Smooth muscle cell (in vitro differentiated cells): ENCODE measurements around the gene HHEX. TPM values are rescaled to one million over a fixed set of nuclear protein-coding genes. Genes with fewer than 3 reads are reported as not detected.
"Not testable (repeated sequence)": the region's sequence is repeated elsewhere in the genome, so short reads cannot be mapped to it uniquely, and the experiment has no call there.

Experiments used
- DNase-seq: peaks from one replicate; lab custom pipeline; 2025; ENCODE audit not compliant: unreplicated experiment; lab: John Stamatoyannopoulos, UW
- H2AFZ ChIP-seq: fragments of 200-600 bp; sonication (generic); 2 replicates; pipeline ENCODE4 v1.6.0; 2016; ENCODE audit warnings: antibody characterized with exemption, low read depth, mild to moderate bottlenecking
- H3F3A ChIP-seq: fragments of 200-600 bp; sonication (generic); 2 replicates; pipeline ENCODE4 v1.6.0; 2017; ENCODE audit warnings: antibody characterized with exemption, low read depth
- H3K27ac ChIP-seq: fragments of 200-600 bp; sonication (generic); 2 replicates; pipeline ENCODE4 v1.5.1; 2016; ENCODE audit warnings: low read depth, mild to moderate bottlenecking
- H3K27me3 ChIP-seq: fragments of 200-600 bp; sonication (generic); 2 replicates; pipeline ENCODE4 v1.6.1; 2016; ENCODE audit warnings: low read depth, mild to moderate bottlenecking
- H3K36me3 ChIP-seq: fragments of 200-600 bp; sonication (generic); 2 replicates; pipeline ENCODE4 v1.5.1; 2016; ENCODE audit warnings: low read depth
- H3K4me1 ChIP-seq: fragments of 200-600 bp; sonication (generic); 2 replicates; pipeline ENCODE4 v1.5.1; 2016; ENCODE audit warnings: low read depth
- H3K4me2 ChIP-seq: fragments of 200-600 bp; sonication (generic); 2 replicates; pipeline ENCODE4 v1.6.0; 2016; ENCODE audit warnings: mild to moderate bottlenecking
- H3K4me3 ChIP-seq: fragments of 200-600 bp; sonication (generic); 2 replicates; pipeline ENCODE4 v1.5.1; 2016; ENCODE audit warnings: mild to moderate bottlenecking
- H3K79me2 ChIP-seq: fragments of 200-600 bp; sonication (generic); 2 replicates; pipeline ENCODE4 v1.6.0; 2016; ENCODE audit warnings: low read depth, mild to moderate bottlenecking
- H3K9ac ChIP-seq: fragments of 200-600 bp; sonication (generic); 2 replicates; pipeline ENCODE4 v1.6.0; 2016; ENCODE audit warnings: low read depth
- H3K9me3 ChIP-seq: fragments of 200-600 bp; sonication (generic); replicated peaks from 2 replicates; pipeline ENCODE4 v1.5.1; 2016; ENCODE audit warnings: low read depth
- H4K20me1 ChIP-seq: fragments of 200-600 bp; sonication (generic); 2 replicates; pipeline ENCODE4 v1.6.0; 2016; ENCODE audit warnings: low read depth
- WGBS: methylation state at CpG from one replicate; pipeline ENCODE4 v1.1.7; 2016; ENCODE audit warnings: low lambda C conversion rate; 5-methylcytosine and 5-hydroxymethylcytosine counted together
- polyA plus RNA-seq: library from polyadenylated mRNA; unstranded; fragments of >200 nt; fragmentation: Nextera tagmentation; extraction: Ambion mirVana; gene quantifications from 2 replicates; pipeline ENCODE4 v1.2.1, GENCODE V29; 2016
- total RNA-seq: library from RNA; depleted of rRNA; stranded (reverse); fragments of >200 nt; gene quantifications from 2 replicates; pipeline ENCODE4 v1.2.3, GENCODE V29; 2014
- TF ChIP-seq, protein P1 (sequence below): fragments of 200-600 bp; sonication (generic); IDR thresholded peaks from 2 replicates; pipeline ENCODE4 v1.5.1; 2017; ENCODE audit warnings: borderline replicate concordance, mild to moderate bottlenecking, antibody characterized with exemption; ENCODE audit not compliant: insufficient read depth, poor library complexity, severe bottlenecking

HHEX gene
- total RNA-seq (not detected in 2 replicates), polyA plus RNA-seq (0.66 TPM in 1 of 2 replicates, not detected in the other)

DNA sequence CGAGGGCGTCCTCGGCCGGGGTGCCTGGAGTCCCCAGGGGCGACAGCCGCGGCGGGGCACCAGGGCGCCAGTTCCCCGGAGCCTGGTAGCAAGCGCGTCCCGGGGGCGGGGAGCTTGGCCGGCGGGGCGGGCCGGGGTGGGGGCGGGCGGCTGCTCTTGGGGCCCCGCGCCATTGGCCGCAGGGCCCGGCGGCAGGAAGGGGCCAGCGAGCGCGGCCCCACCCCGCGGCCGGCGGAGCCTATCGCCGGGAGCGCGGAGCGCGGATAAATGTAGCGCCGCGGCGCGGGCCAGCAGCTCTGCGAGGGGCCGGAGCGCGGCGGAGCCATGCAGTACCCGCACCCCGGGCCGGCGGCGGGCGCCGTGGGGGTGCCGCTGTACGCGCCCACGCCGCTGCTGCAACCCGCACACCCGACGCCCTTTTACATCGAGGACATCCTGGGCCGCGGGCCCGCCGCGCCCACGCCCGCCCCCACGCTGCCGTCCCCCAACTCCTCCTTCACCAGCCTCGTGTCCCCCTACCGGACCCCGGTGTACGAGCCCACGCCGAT is at the start of gene HHEX:
HHEX (plus strand) TSS at position 293 of the 548 bp plus-strand sequence; CDS start at position 325, 32 bp downstream.
- Histone ChIP-seq H3K9me3 (no peaks in the 10 kb centered on the region), H3K79me2 (no peaks in the 10 kb centered on the region), H2AFZ (peak within 1 kb of the TSS; percentile 62), H3K4me3 (peak within 1 kb of the TSS; percentile 35), H3K4me1 (peaks cover 22% of the 10 kb centered on the region), H3K4me2 (peak within 1 kb of the TSS; percentile 78), H3F3A (no peaks in the 10 kb centered on the region), H4K20me1 (no peaks in the 10 kb centered on the region), H3K9ac (no peak within 1 kb of the TSS), H3K27ac (no peak within 1 kb of the TSS), H3K36me3 (no peaks in the 10 kb centered on the region), H3K27me3 (peaks cover 78% of the 10 kb centered on the region)
- WGBS: under 1% methylated on average over 45 of the region's 79 CpGs
- DNase-seq: no peak
- TF ChIP-seq, protein P1, sequence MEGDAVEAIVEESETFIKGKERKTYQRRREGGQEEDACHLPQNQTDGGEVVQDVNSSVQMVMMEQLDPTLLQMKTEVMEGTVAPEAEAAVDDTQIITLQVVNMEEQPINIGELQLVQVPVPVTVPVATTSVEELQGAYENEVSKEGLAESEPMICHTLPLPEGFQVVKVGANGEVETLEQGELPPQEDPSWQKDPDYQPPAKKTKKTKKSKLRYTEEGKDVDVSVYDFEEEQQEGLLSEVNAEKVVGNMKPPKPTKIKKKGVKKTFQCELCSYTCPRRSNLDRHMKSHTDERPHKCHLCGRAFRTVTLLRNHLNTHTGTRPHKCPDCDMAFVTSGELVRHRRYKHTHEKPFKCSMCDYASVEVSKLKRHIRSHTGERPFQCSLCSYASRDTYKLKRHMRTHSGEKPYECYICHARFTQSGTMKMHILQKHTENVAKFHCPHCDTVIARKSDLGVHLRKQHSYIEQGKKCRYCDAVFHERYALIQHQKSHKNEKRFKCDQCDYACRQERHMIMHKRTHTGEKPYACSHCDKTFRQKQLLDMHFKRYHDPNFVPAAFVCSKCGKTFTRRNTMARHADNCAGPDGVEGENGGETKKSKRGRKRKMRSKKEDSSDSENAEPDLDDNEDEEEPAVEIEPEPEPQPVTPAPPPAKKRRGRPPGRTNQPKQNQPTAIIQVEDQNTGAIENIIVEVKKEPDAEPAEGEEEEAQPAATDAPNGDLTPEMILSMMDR: no peak

DNA sequence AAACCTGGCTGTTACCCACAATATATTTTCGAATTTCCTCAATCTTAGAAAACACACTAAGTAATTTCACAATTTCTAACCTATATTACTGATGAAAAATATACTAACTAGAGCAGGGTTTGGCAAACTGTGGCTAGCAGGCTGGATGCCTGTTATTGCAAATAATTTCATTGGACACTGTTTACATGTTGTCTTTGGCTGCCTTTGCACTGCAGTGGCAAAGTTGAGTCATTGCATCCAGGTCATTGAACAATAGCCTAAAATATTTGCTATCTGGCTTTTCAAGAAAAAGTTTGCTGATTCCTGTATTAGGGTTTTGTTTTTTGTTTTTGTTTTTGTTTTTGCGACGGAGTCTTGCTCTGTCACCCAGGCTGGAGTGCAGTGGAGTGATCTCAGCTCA is 49.6 kb upstream of the HHEX start:
- DNase-seq: no peak
- 94% methylated on average over 3 of the region's 3 CpGs for WGBS

DNA sequence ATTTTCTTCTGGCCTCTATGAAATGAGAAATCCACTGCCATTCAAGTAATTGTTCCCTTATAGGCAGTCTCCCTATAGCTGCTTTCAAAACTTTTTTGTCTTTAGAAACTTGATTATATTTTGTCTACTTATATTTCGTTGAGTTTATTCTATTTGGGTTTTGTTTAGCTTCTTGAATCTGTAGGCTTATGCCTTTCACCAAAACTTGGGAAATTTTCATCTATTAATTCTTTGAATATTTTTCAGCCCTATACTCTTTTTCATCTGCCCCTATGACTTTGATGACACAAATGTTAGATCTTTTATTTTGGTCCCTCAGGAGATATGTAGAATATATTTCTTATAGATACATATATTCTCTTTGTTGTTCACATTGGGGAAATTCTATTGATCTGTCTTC is 48.3 kb upstream of the HHEX start:
- H3F3A ChIP-seq: no peaks in the 10 kb centered on the region
- no peak overlapping the region for H3K27ac ChIP-seq
- H3K4me3 ChIP-seq: no peak overlapping the region
- no peaks in the 10 kb centered on the region for H3K27me3 ChIP-seq
- peaks cover 4% of the 10 kb centered on the region for H3K36me3 ChIP-seq
- H3K79me2 ChIP-seq: no peaks in the 10 kb centered on the region
- 97% methylated on average over 1 of the region's 1 CpG for WGBS
- H3K4me1 ChIP-seq: no peaks in the 10 kb centered on the region
- no peak for DNase-seq
- no peaks in the 10 kb centered on the region for H4K20me1 ChIP-seq
- H3K4me2 ChIP-seq: no peak overlapping the region
- H3K9ac ChIP-seq: no peak overlapping the region
- TF ChIP-seq, protein P1: no peak
- H2AFZ ChIP-seq: no peak overlapping the region
- no peaks in the 10 kb centered on the region for H3K9me3 ChIP-seq

More for the DNA sequence above, 49.6 kb upstream of the HHEX start:
- no peaks in the 10 kb centered on the region for H3K79me2 ChIP-seq
- H3K27ac ChIP-seq: no peak overlapping the region
- no peaks in the 10 kb centered on the region for H3K4me1 ChIP-seq
- TF ChIP-seq, protein P1: no peak
- H3K4me2 ChIP-seq: no peak overlapping the region
- no peaks in the 10 kb centered on the region for H3F3A ChIP-seq
- H3K27me3 ChIP-seq: no peaks in the 10 kb centered on the region
- H2AFZ ChIP-seq: no peak overlapping the region
- no peak overlapping the region for H3K4me3 ChIP-seq
- H3K9ac ChIP-seq: no peak overlapping the region
- no peaks in the 10 kb centered on the region for H3K9me3 ChIP-seq
- H4K20me1 ChIP-seq: no peaks in the 10 kb centered on the region
- H3K36me3 ChIP-seq: no peaks in the 10 kb centered on the region

DNA sequence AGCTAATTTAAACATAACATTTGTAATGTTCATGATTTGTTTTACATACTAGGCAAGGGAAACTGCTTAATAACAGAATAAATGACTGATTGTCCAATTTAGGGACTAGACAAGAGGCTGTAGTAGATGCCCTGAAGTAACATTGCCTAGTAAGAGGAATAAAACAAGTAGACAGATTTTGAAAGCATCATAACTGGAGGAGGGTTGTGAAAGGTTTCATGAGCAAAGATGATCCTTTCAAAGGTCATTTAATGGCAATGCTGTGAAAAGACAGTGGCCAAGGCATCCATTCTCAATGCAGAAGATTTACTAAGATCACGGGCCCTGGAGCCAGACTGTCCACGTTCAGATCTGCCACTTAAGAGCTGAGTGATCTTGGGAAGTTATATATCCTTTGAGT is 44.8 kb upstream of the HHEX start:
- no peak overlapping the region for H3K4me3 ChIP-seq
- 98% methylated on average over 2 of the region's 2 CpGs for WGBS
- TF ChIP-seq, protein P1: no peak
- no peak overlapping the region for H2AFZ ChIP-seq
- H3K27ac ChIP-seq: no peak overlapping the region
- H3K4me2 ChIP-seq: no peak overlapping the region
- DNase-seq: no peak
- peaks cover 4% of the 10 kb centered on the region for H3K36me3 ChIP-seq
- H3F3A ChIP-seq: no peaks in the 10 kb centered on the region
- H3K4me1 ChIP-seq: no peaks in the 10 kb centered on the region
- no peaks in the 10 kb centered on the region for H4K20me1 ChIP-seq
- H3K27me3 ChIP-seq: no peaks in the 10 kb centered on the region
- no peak overlapping the region for H3K9ac ChIP-seq
- H3K79me2 ChIP-seq: no peaks in the 10 kb centered on the region
- no peaks in the 10 kb centered on the region for H3K9me3 ChIP-seq

GRCh38 chr10:92650864-92651263 is 38.9 kb upstream of the HHEX start:
- H3K27ac ChIP-seq, DNase-seq, H2AFZ ChIP-seq, H3K4me2 ChIP-seq, H3K9me3 ChIP-seq, H3K79me2 ChIP-seq, H3K4me1 ChIP-seq, H3K27me3 ChIP-seq, H3F3A ChIP-seq, H3K36me3 ChIP-seq, H4K20me1 ChIP-seq, H3K9ac ChIP-seq, H3K4me3 ChIP-seq: not testable (repeated sequence)
- 91% methylated on average over 3 of the region's 3 CpGs for WGBS
